Lower leg skin (tissue), 3 donors: ENCODE measurements around the gene MAP6D1.

Experiments
- CTCF ChIP-seq, 3 donors: fragments of 450-650 bp; IDR thresholded peaks; one replicate each; pipeline ENCODE4 v1.5.1; 2016; ENCODE audit warnings: antibody characterized with exemption in 3 of 3, mild to moderate bottlenecking in 3 of 3, moderate library complexity in 2 of 3
- POLR2A ChIP-seq, 2 donors: fragments of 450-650 bp; IDR thresholded peaks; one replicate each; pipeline ENCODE4 v1.6.1; 2016 to 2017; ENCODE audit warnings: antibody characterized with exemption in 2 of 2, mild to moderate bottlenecking in 1 of 2, moderate library complexity in 1 of 2

- TF ChIP-seq CTCF (IDR thresholded peaks at IDR 0.05) (no peak), POLR2A (IDR thresholded peaks at IDR 0.05) (no peak)
Measured at GRCh38 chr3:183810643-183811594, 14.5 kb downstream of the MAP6D1 start.
